Measurements from ENCODE around the gene PINK1.

Gene PINK1

GRCh38 chr1:20610970-20611369, 22.3 kb upstream of the PINK1 start:
- no peak for DNase-seq (ENCODE audit: low read depth, low spot score)

DNA sequence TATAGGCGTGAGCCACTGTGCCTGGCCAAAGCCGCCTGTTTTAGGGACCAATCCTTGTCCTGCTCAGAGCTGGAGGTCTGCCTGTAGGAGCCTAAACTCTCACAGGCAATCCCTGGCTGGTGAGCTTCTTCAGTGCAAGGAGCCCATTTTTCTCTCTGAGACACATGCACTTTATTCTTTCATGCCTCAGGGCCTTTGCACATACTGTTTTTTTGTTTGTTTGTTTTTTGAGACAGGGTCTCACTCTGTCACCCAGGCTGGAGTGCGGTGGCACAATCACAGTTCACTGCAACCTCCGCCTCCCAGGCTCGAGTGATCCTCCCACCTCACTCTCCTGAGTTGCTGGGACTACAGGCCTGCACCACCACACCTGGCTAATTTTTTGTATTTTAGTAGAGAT, 21.6 kb upstream of the PINK1 start:
- DNase-seq (ENCODE audit: low read depth, low spot score) = no peak

GRCh38 chr1:20612221-20612746, 21.0 kb upstream of the PINK1 start:
- no peak for DNase-seq (ENCODE audit: low read depth, low spot score)

GRCh38 chr1:20614131-20614579, 19.1 kb upstream of the PINK1 start:
- no peak for DNase-seq (ENCODE audit: low read depth, low spot score)

GRCh38 chr1:20615946-20616846, 17.1 kb upstream of the PINK1 start:
- no peak for DNase-seq (ENCODE audit: low read depth, low spot score)

DNA sequence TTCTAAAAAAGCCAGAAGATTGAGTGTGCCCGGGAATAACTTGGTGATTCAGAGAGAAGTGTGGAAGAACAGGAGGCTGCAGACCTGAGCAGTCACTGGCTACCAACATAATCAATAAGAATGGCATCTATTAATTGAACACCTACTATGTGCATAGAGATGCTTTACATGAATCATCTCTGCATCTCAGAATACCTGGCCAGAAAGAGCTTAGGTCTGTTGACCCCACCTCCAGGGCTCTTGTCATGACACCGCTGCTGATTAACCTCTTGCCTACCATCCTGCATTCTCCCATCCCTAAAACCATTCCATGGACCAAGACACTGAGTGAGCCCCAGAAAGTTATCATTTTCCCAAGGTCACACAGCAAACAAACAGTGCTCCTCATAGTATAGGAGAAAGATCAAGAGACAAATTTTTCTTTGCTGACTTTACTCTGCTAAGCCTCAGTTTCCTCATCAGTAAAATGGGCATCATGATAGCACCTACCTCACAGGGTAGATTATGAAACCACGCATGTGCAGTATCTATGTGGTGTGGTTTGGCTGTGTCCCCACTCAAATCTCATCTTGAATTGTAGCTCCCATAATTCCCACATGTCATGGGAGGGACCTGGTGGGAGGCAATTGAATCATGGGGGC, 16.3 kb upstream of the PINK1 start:
- DNase-seq (ENCODE audit: low read depth, low spot score) = no peak

DNA sequence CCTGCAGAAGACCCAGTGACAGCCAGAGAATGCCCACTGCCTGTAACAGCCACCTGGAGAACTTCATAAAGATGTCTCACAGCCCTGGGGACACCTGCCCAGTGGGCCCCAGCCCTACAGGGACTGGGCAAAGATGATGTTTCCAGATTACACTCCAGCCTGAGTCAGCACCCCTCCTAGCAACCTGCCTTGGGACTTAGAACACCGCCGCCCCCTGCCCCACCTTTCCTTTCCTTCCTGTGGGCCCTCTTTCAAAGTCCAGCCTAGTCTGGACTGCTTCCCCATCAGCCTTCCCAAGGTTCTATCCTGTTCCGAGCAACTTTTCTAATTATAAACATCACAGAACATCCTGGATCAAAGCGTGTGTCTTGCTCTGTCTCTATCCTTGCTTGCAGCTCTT, 14.7 kb upstream of the PINK1 start:
- DNase-seq (ENCODE audit: low read depth, low spot score) = no peak

DNA sequence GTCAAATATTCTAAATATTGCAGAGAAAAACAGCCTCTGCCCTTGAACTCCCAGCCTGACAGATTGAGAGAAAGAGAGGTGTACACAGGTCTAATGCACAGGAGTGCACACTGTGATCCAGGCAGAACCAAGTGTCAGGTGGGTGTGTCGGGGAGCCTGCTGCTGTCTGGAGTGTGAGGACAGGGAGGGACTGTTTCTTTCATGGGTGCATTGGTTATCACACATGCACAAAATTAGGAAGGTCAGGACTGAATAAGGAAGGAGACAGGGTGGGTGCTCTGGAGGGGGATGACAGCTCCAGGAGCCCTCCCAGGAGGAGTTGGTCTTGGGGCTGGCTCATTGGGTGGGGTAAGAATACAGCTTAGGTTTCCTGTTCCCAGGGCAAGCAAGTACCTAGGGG, 13.3 kb upstream of the PINK1 start:
- DNase-seq (ENCODE audit: low read depth, low spot score) = no peak

DNA sequence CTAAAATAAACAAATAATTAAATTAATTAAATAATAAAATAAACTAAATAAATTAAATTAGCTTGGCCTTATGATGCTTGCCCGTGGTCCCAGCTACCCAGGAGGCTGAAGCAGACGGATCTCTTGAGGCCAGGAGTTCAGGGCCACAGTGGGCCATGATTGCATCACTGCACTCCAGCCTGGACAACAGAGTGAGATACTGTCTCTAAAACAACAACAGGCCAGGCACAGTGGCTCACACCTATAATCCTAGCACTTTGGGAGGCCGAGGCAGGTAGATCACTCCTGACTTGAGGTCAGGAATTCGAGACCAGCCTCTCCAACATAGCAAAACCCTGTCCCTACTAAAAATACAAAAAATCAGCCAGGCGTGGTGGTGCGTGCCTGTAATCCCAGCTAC, 12.2 kb upstream of the PINK1 start:
- DNase-seq (ENCODE audit: low read depth, low spot score) = no peak

DNA sequence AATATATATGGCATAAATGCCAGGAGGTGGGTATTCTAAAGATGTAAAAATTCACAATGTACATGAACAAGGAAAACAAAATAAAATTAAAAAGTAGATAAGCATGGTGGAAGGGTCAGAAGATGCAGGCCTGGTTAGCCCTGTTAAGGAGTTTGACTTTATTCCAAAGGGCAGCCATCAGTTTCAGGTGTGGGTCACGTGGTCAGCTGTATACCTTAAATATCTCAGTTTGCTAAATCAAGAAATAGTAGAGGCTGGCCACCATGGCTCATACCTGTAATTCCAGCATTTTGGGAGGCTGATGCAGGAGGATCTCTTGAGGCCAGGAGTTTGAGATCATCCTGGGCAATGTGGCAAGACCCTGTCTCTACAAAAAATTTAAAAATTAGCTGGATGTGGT, 8.5 kb upstream of the PINK1 start:
- no peak for DNase-seq (ENCODE audit: low read depth, low spot score)

GRCh38 chr1:20625176-20626097, 7.8 kb upstream of the PINK1 start:
- no peak for DNase-seq (ENCODE audit: low read depth, low spot score)

- DNase-seq (ENCODE audit: low read depth, low spot score) = no peak
Measured at GRCh38 chr1:20626098-20626427, 7.2 kb upstream of the PINK1 start.

- DNase-seq (ENCODE audit: low read depth, low spot score) = no peak
Measured at GRCh38 chr1:20626524-20626923, 6.7 kb upstream of the PINK1 start.

GRCh38 chr1:20630729-20631128, 2.5 kb upstream of the PINK1 start:
- no peak for DNase-seq (ENCODE audit: low read depth, low spot score)

DNA sequence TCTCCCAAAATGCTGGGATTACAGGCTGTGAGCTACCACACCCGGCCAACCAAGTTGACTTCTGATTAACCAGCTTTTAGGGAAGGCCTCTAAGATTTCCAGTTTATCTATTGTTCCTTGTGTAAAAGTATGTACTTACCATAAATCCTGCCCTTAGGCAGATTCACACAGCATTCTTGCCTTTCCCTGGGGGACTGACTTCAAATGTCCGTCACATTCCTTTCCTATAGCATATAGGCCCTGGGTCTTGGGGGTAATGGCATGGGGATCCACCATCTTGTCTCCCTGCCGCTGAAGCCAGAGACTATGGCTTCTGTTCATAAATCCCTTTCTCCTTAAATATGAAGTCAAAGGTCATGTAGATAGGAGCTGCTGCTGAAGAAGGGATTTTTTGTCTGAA, 872 bp upstream of the PINK1 start:
- DNase-seq (ENCODE audit: low read depth, low spot score) = no peak

GRCh38 chr1:20634065-20634593, 871 bp downstream of the PINK1 start:
- DNase-seq (ENCODE audit: low read depth, low spot score) = no peak

DNA sequence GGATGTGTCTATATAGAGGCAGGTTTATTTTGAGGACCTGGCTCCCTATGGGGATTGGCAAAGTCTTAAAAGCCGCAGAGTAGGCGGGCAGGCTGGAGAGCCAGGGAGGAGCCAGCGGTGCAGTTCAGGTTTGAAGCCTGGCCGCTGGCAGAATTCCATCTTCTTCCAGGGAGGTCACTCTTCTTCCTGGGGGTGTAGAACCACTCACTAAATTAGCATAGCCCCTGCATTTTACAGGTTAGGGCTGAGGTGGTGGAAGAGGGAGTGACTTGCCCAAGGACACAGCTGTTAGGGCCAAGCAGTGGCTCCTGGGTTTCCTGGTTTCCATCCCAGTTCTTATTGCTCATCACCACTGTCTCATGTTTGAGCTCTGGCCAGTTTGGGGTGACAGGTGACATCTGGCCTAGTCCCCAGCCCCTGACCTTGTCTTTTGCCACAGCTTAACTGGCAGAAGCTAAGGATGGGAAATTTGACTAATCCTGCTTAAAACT, 1.4 kb downstream of the PINK1 start:
- no peak for DNase-seq (ENCODE audit: low read depth, low spot score)

- DNase-seq (ENCODE audit: low read depth, low spot score) = no peak
Measured at GRCh38 chr1:20636785-20637347, 3.6 kb downstream of the PINK1 start.

- DNase-seq (ENCODE audit: low read depth, low spot score) = no peak
Measured at GRCh38 chr1:20640183-20640597, 6.9 kb downstream of the PINK1 start.

GRCh38 chr1:20641975-20642374, 8.7 kb downstream of the PINK1 start:
- no peak for DNase-seq (ENCODE audit: low read depth, low spot score)

DNA sequence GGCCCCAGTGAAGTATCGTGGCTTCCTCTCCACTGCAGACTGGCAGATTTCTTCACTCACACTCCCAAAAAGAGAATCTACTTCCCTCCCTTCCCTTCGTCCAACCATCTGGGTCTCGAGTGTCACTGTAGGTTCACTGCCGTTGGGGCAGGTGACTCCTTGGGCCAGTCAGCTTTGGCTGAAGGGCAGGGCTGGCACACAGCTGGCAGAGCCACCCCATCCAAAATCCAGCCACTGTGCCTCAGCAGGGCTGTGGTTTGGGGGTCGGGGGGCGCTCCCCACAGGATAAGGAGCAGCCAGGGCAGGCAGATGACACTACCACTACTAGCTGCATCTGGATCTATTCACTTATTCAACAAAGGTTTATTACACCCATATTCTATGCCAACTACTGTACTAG, 9.8 kb downstream of the PINK1 start:
- DNase-seq (ENCODE audit: low read depth, low spot score) = no peak

Measured in iPS DF 19.7 (cell line).